B cell (primary cell): ENCODE results near the gene GALR1. TPM values are rescaled to one million over a fixed set of nuclear protein-coding genes. Genes with fewer than 3 reads are reported as not detected.

ENCODE experiments used
- ATAC-seq: fragments of 200-7000 bp; cut with Tn5 transposase; one replicate; pipeline ENCODE4 v1.10.0; 2021; ENCODE audit warnings: low read depth, mild to moderate bottlenecking, moderate number of reproducible peaks, moderate library complexity
- CTCF ChIA-PET: fragments of 350-600 bp; sonication (Branson Sonifier 250); formaldehyde crosslinking; loops from one replicate; lab custom pipeline; 2021; ENCODE audit warnings: antibody characterized with exemption, inconsistent platforms; lab: Charles Lee
- POLR2A ChIA-PET: fragments of 350-600 bp; sonication (Branson Sonifier 250); formaldehyde crosslinking; loops from one replicate; lab custom pipeline; 2021; ENCODE audit warnings: antibody characterized with exemption; lab: Charles Lee
- DNase-seq: peaks from one replicate; pipeline ENCODE4 v3.0.0; 2013
- H2AFZ ChIP-seq: 2 replicates; pipeline ENCODE4 v1.6.1; 2012; ENCODE audit warnings: mild to moderate bottlenecking, low read depth, low read length; ENCODE audit not compliant: insufficient read depth, poor library complexity, severe bottlenecking
- H3K27ac ChIP-seq, 2 donors: 1 replicate in 1 of 2; 2 replicates in 1 of 2; pipeline ENCODE4 v1.5.1; 2012 to 2013; ENCODE audit warnings: low read length in 2 of 2, mild to moderate bottlenecking in 2 of 2, moderate library complexity in 1 of 2
- H3K27me3 ChIP-seq, 4 experiments: fragments of 200-600 bp in 1 of 4; sonication (generic) in 1 of 4; replicated peaks in 1 of 4; 1 replicate in 2 of 4; 2 replicates in 2 of 4; pipeline versions ENCODE4 v1.6.1 to v1.7.0; 2013 to 2016; ENCODE audit warnings: low read length in 3 of 4, mild to moderate bottlenecking in 2 of 4, mixed read lengths in 1 of 4, moderate library complexity in 1 of 4; ENCODE audit not compliant: insufficient read depth in 4 of 4, control insufficient read depth in 3 of 4; ENCODE audit errors: control extremely low read depth in 1 of 4
- H3K36me3 ChIP-seq, 2 experiments: replicated peaks in 1 of 2; 1 replicate in 1 of 2; 2 replicates in 1 of 2; pipeline versions ENCODE4 v1.6.1 to v1.7.1; 2013; ENCODE audit warnings: low read length in 1 of 2; ENCODE audit not compliant: insufficient read depth in 2 of 2, control insufficient read depth in 1 of 2; ENCODE audit errors: control extremely low read depth in 1 of 2, extremely low read depth in 1 of 2
- H3K4me1 ChIP-seq, 2 donors: fragments of 200-600 bp in 1 of 2; sonication (generic) in 1 of 2; 1 replicate in 1 of 2; 2 replicates in 1 of 2; pipeline versions ENCODE4 v1.5.1 to v1.6.1; 2013 to 2017; ENCODE audit warnings: low read length in 2 of 2; ENCODE audit not compliant: control insufficient read depth in 2 of 2, insufficient read depth in 2 of 2
- H3K4me2 ChIP-seq: replicated peaks from 2 replicates; pipeline ENCODE3; 2012; ENCODE audit warnings: mild to moderate bottlenecking, low read depth, low read length; ENCODE audit not compliant: poor library complexity, severe bottlenecking
- H3K4me3 ChIP-seq, 5 experiments: fragments of 200-600 bp in 1 of 5; sonication (generic) in 1 of 5; 1 replicate in 3 of 5; 2 replicates in 2 of 5; pipeline versions ENCODE4 v1.5.1 to v1.7.0; 2011 to 2016; ENCODE audit warnings: low read length in 4 of 5, mild to moderate bottlenecking in 4 of 5, low read depth in 2 of 5, control low read depth in 1 of 5, moderate library complexity in 1 of 5; ENCODE audit not compliant: insufficient read depth in 1 of 5; ENCODE audit errors: control extremely low read depth in 1 of 5, extremely low read depth in 1 of 5
- H3K79me2 ChIP-seq: fragments of 200-600 bp; sonication (generic); one replicate; pipeline ENCODE4 v1.6.0; 2016; ENCODE audit warnings: low read length; ENCODE audit not compliant: control insufficient read depth, insufficient read depth
- H3K9ac ChIP-seq: fragments of 200-600 bp; sonication (generic); 2 replicates; pipeline ENCODE4 v1.6.1; 2017; ENCODE audit warnings: mild to moderate bottlenecking, low read length, moderate library complexity
- H3K9me3 ChIP-seq, 3 donors: one replicate each; pipeline versions ENCODE4 v1.6.1 to v1.7.1; 2013; ENCODE audit warnings: low read length in 2 of 3; ENCODE audit not compliant: control insufficient read depth in 2 of 3, insufficient read depth in 1 of 3; ENCODE audit errors: control extremely low read depth in 1 of 3
- H4K20me1 ChIP-seq: 2 replicates; pipeline ENCODE4 v1.6.0; 2012; ENCODE audit warnings: mild to moderate bottlenecking, low read length; ENCODE audit not compliant: insufficient read depth, control insufficient read depth, poor library complexity, severe bottlenecking
- H3K27ac Mint-ChIP-seq: one replicate; pipeline ENCODE4 v1.8.0; 2021; ENCODE audit warnings: mixed read lengths
- H3K27me3 Mint-ChIP-seq: one replicate; pipeline ENCODE4 v1.8.0; 2021; ENCODE audit warnings: mixed read lengths
- H3K4me1 Mint-ChIP-seq: one replicate; pipeline ENCODE4 v1.8.0; 2021; ENCODE audit warnings: mixed read lengths
- H3K4me3 Mint-ChIP-seq: one replicate; pipeline ENCODE4 v1.8.0; 2021; ENCODE audit warnings: mixed read lengths
- H3K9me3 Mint-ChIP-seq: one replicate; pipeline ENCODE4 v1.8.0; 2022; ENCODE audit warnings: mixed read lengths; ENCODE audit not compliant: insufficient read depth
- CTCF ChIP-seq: fragments of 200-600 bp; IDR thresholded peaks from one replicate; pipeline ENCODE4 v1.8.0; 2022; ENCODE audit warnings: antibody characterized with exemption, mild to moderate bottlenecking
- EZH2 ChIP-seq: IDR thresholded peaks from 2 replicates; pipeline ENCODE4 v1.6.1; 2012; ENCODE audit warnings: borderline replicate concordance, low read depth, mild to moderate bottlenecking, moderate library complexity, low read length; ENCODE audit not compliant: insufficient read depth, poor library complexity, severe bottlenecking
- WGBS: methylation state at CpG from one replicate; pipeline ENCODE4 v1.1.5; 2013; ENCODE audit warnings: missing lambda C conversion rate; ENCODE audit not compliant: insufficient coverage; 5-methylcytosine and 5-hydroxymethylcytosine counted together
- intact Hi-C: fragments of 100-400 bp; cut with micrococcal nuclease; formaldehyde crosslinking; loops from one replicate; pipeline ENCODE4 v1.10.0; 2022
- polyA plus RNA-seq: library from polyadenylated mRNA; depleted of rRNA; stranded (reverse); fragments of >200 nt; gene quantifications from 2 replicates; pipeline ENCODE4 v1.2.3, GENCODE V29; 2012
- total RNA-seq, 2 donors: library from RNA; stranded (reverse); fragments of 120-200 nt in 1 of 2; gene quantifications; 1 replicate in 1 of 2; 2 replicates in 1 of 2; pipeline versions ENCODE4 v1.2.3 to v1.2.4, GENCODE V29; 2013 to 2022

The GALR1 gene
- total and polyA plus RNA-seq, 2 donors (not counting 1 experiment from before 2014, with no cell fraction given): not detected

- no peak overlapping the region for H3K4me2 ChIP-seq
- H3K27ac ChIP-seq: no peak overlapping the region
- no peaks in the 10 kb centered on the region for H3K9me3 ChIP-seq
- H3K4me1 Mint-ChIP-seq: no peaks in the 10 kb centered on the region
- TF ChIP-seq CTCF (no peak), EZH2 (no peak)
- no peaks in the 10 kb centered on the region for H3K79me2 ChIP-seq
- peaks cover 0 to 5% (median 1%) of the 10 kb centered on the region in 4 experiments for H3K27me3 ChIP-seq
- ATAC-seq (no peak), DNase-seq (no peak)
- H2AFZ ChIP-seq: no peak overlapping the region
- H3K27ac Mint-ChIP-seq: no peak overlapping the region
- 50% methylated on average over 1 of the region's 5 CpGs for WGBS
- ChIA-PET POLR2A (no interaction called here), CTCF (no interaction called here)
- H3K9me3 Mint-ChIP-seq: no peaks in the 10 kb centered on the region
- H3K4me3 Mint-ChIP-seq: no peak overlapping the region
- no peaks in the 10 kb centered on the region for H4K20me1 ChIP-seq
- H3K4me1 ChIP-seq: no peaks in the 10 kb centered on the region
- H3K4me3 ChIP-seq: no peak overlapping the region
- no peaks in the 10 kb centered on the region for H3K36me3 ChIP-seq
- H3K9ac ChIP-seq: no peak overlapping the region
- peaks cover 37% of the 10 kb centered on the region for H3K27me3 Mint-ChIP-seq
- intact Hi-C loops: no loop called here
Measured at GRCh38 chr18:77320971-77321559, 71.4 kb downstream of the GALR1 start.

- H3K9me3 ChIP-seq: no peaks in the 10 kb centered on the region
- H3K9ac ChIP-seq: no peak overlapping the region
- Mint-ChIP-seq H3K27ac (no peak overlapping the region), H3K27me3 (peaks cover 37% of the 10 kb centered on the region), H3K4me3 (no peak overlapping the region), H3K4me1 (no peaks in the 10 kb centered on the region), H3K9me3 (peaks cover 2% of the 10 kb centered on the region)
- POLR2A ChIA-PET: no interaction called here
- intact Hi-C loops: no loop called here
- no peak for ATAC-seq
- H3K27ac ChIP-seq: no peak overlapping the region
- no peaks in the 10 kb centered on the region for H3K4me1 ChIP-seq
- DNase-seq: no peak
- WGBS: 94% methylated on average over 16 of the region's 23 CpGs
- no peak overlapping the region for H2AFZ ChIP-seq
- TF ChIP-seq CTCF (no peak), EZH2 (no peak)
- no peak overlapping the region for H3K4me2 ChIP-seq
- H3K27me3 ChIP-seq: peaks cover 0 to 5% (median 1%) of the 10 kb centered on the region in 4 experiments
- H4K20me1 ChIP-seq: no peaks in the 10 kb centered on the region
- no peaks in the 10 kb centered on the region for H3K36me3 ChIP-seq
- H3K4me3 ChIP-seq: no peak overlapping the region
- CTCF ChIA-PET: no interaction called here
- H3K79me2 ChIP-seq: no peaks in the 10 kb centered on the region
Measured at GRCh38 chr18:77321823-77322805, 72.5 kb downstream of the GALR1 start.
